Endothelial cell of umbilical vein (primary cell): ENCODE measurements around the gene CNEP1R1. TPM values are rescaled to one million over a fixed set of nuclear protein-coding genes. Genes with fewer than 3 reads are reported as not detected.

ENCODE experiments used
- BruUV-seq: library from RNA; stranded (reverse); fragments of 400-500 nt; replicated peaks from 2 replicates; lab custom pipeline; 2021; lab: Mats Ljungman, UMichigan
- CTCF ChIA-PET: fragments of 300-600, 350-600 bp; sonication (Branson Sonifier 250); formaldehyde crosslinking; loops from one replicate; lab custom pipeline; 2021; ENCODE audit warnings: antibody characterized with exemption, inconsistent platforms; lab: Charles Lee
- POLR2A ChIA-PET: fragments of 300-600, 350-600 bp; sonication (Branson Sonifier 250); formaldehyde crosslinking; loops from one replicate; lab custom pipeline; 2021; ENCODE audit warnings: antibody characterized with exemption, inconsistent platforms; lab: Charles Lee
- DNase-seq: peaks from one replicate; pipeline ENCODE4 v3.0.0-alpha.2; 2011; ENCODE audit warnings: low read depth, low spot score
- FAIRE-seq: peaks from 2 replicates; lab custom pipeline; 2011; peaks lifted over from hg19 to GRCh38; lab: Jason Lieb, UNC
- H2AFZ ChIP-seq: 2 replicates; pipeline ENCODE4 v1.6.0; 2012; ENCODE audit warnings: low read depth, low read length, control low read depth, inconsistent platforms
- H3K27ac ChIP-seq: 2 replicates; pipeline ENCODE4 v1.5.1; 2011; ENCODE audit warnings: low read depth, mild to moderate bottlenecking, control low read depth, low read length, moderate library complexity; ENCODE audit not compliant: insufficient read depth
- H3K27me3 ChIP-seq, 2 experiments: 2 replicates each; pipeline versions ENCODE4 v1.6.0 to v1.6.1; 2011; ENCODE audit warnings: low read length in 2 of 2, mixed read lengths in 1 of 2; ENCODE audit not compliant: control insufficient read depth in 2 of 2, insufficient read depth in 2 of 2
- H3K36me3 ChIP-seq, 2 experiments: 2 replicates in 1 of 2; 3 replicates in 1 of 2; pipeline ENCODE4 v1.5.1; 2011; ENCODE audit warnings: low read length in 2 of 2, mild to moderate bottlenecking in 1 of 2, moderate library complexity in 1 of 2; ENCODE audit not compliant: control insufficient read depth in 2 of 2, insufficient read depth in 2 of 2; ENCODE audit errors: extremely low read depth in 1 of 2
- H3K4me1 ChIP-seq: 3 replicates; pipeline ENCODE4 v1.5.1; 2011; ENCODE audit warnings: mild to moderate bottlenecking, low read length; ENCODE audit not compliant: control insufficient read depth, insufficient read depth; ENCODE audit errors: extremely low read depth
- H3K4me2 ChIP-seq: 2 replicates; pipeline ENCODE4 v1.6.1; 2011; ENCODE audit warnings: low read length, control low read depth, mixed read lengths; ENCODE audit not compliant: insufficient read depth
- H3K4me3 ChIP-seq, 3 experiments: fragments of 200-600 bp in 1 of 3; sonication (generic), shearing (Covaris generic) in 1 of 3; replicated peaks in 1 of 3; 2 replicates each; pipeline ENCODE4 v1.5.1; 2011 to 2016; ENCODE audit warnings: control low read depth in 3 of 3, low read length in 3 of 3, mild to moderate bottlenecking in 2 of 3, inconsistent platforms in 1 of 3, low read depth in 1 of 3, moderate library complexity in 1 of 3; ENCODE audit not compliant: insufficient read depth in 1 of 3
- H3K79me2 ChIP-seq: 2 replicates; pipeline ENCODE4 v1.6.0; 2012; ENCODE audit warnings: low read length, inconsistent platforms; ENCODE audit not compliant: control insufficient read depth, insufficient read depth
- H3K9ac ChIP-seq: replicated peaks from 2 replicates; pipeline ENCODE3; 2011; ENCODE audit warnings: low read length, control low read depth; ENCODE audit not compliant: insufficient read depth; ENCODE audit errors: extremely low read depth
- H3K9me1 ChIP-seq: replicated peaks from 3 replicates; pipeline ENCODE4 v1.6.0; 2011; ENCODE audit warnings: mild to moderate bottlenecking, low read length; ENCODE audit not compliant: control insufficient read depth, insufficient read depth; ENCODE audit errors: extremely low read depth
- H3K9me3 ChIP-seq: replicated peaks from 2 replicates; pipeline ENCODE4 v1.5.1; 2012; ENCODE audit warnings: low read length, inconsistent platforms; ENCODE audit not compliant: control insufficient read depth, insufficient read depth
- H4K20me1 ChIP-seq: replicated peaks from 2 replicates; pipeline ENCODE3; 2011; ENCODE audit warnings: mild to moderate bottlenecking, low read length; ENCODE audit not compliant: control insufficient read depth, insufficient read depth; ENCODE audit errors: extremely low read depth
- EZH2 ChIP-seq: IDR thresholded peaks from 2 replicates; pipeline ENCODE4 v1.6.1; 2012; ENCODE audit warnings: borderline replicate concordance, low read depth, mild to moderate bottlenecking, moderate library complexity, low read length, inconsistent platforms; ENCODE audit not compliant: severe bottlenecking
- FOS ChIP-seq: IDR thresholded peaks from 2 replicates; pipeline ENCODE4 v1.6.1; 2011; ENCODE audit warnings: mild to moderate bottlenecking, low read length, moderate library complexity, borderline replicate concordance; ENCODE audit not compliant: insufficient read depth
- GATA2 ChIP-seq: IDR thresholded peaks from 2 replicates; pipeline ENCODE4 v1.7.0; 2011; ENCODE audit warnings: low read depth, mild to moderate bottlenecking, moderate library complexity, mixed read lengths, low read length; ENCODE audit not compliant: insufficient read length, insufficient read depth
- JUN ChIP-seq: IDR thresholded peaks from 2 replicates; pipeline ENCODE4 v1.6.1; 2011; ENCODE audit warnings: borderline replicate concordance, low read depth; ENCODE audit not compliant: insufficient read length, insufficient read depth
- MYC ChIP-seq: IDR thresholded peaks from one replicate; pipeline ENCODE4 v1.6.1; 2011; ENCODE audit warnings: mild to moderate bottlenecking, low read depth, low read length
- POLR2A ChIP-seq: IDR thresholded peaks from 2 replicates; pipeline ENCODE4 v1.6.1; 2012; ENCODE audit warnings: low read depth, mild to moderate bottlenecking, control low read depth, low read length
- POLR2AphosphoS5 ChIP-seq: IDR thresholded peaks from 2 replicates; pipeline ENCODE4 v1.6.1; 2012; ENCODE audit warnings: low read depth, mild to moderate bottlenecking, control low read depth, low read length, moderate library complexity; ENCODE audit not compliant: insufficient read depth
- dilution Hi-C: fragments of 300-500 bp; cut with MboI; formaldehyde crosslinking; loops from one replicate; pipeline ENCODE4 v1.15.0; 2019; ENCODE audit warnings: low sequenced_read_pairs; ENCODE audit not compliant: extremely low pct_ligation_motif_present
- intact Hi-C: fragments of 100-400 bp; cut with micrococcal nuclease; formaldehyde crosslinking; loops from one replicate; pipeline ENCODE4 v1.10.0; 2022
- polyA plus RNA-seq, 4 experiments: library from polyadenylated mRNA; depleted of rRNA in 3 of 4; stranded (reverse) in 3 of 4; unstranded in 1 of 4; fragments of >200 nt; gene quantifications; 2 replicates each; pipeline versions ENCODE4 v1.2.1 to v1.2.3, GENCODE V29; 2011 to 2012; ENCODE audit warnings: missing spikeins in 1 of 4
- total RNA-seq: library from RNA; stranded (reverse); gene quantifications from 2 replicates; pipeline ENCODE4 v1.2.3, GENCODE V29; 2021
- TF ChIP-seq, protein P1 (sequence below), 2 donors: IDR thresholded peaks; 1 replicate in 1 of 2; 2 replicates in 1 of 2; pipeline ENCODE4 v1.5.1; 2011; ENCODE audit warnings: low read length in 2 of 2, mild to moderate bottlenecking in 2 of 2, moderate library complexity in 2 of 2, control low read depth in 1 of 2, inconsistent platforms in 1 of 2, low read depth in 1 of 2; ENCODE audit not compliant: insufficient read depth in 1 of 2; ENCODE audit errors: extremely low read depth in 1 of 2
- TF ChIP-seq, protein P2 (sequence below): IDR thresholded peaks from 2 replicates; pipeline ENCODE4 v1.6.1; 2011; ENCODE audit not compliant: insufficient read depth, insufficient read length

The CNEP1R1 gene
- total and polyA plus RNA-seq, 2 donors (not counting 3 experiments of a cell fraction or from before 2014, with no cell fraction given), result 15.3 to 23.2 TPM

- Histone ChIP-seq H3K4me3 (no peak overlapping the region), H3K79me2 (no peaks in the 10 kb centered on the region), H2AFZ (no peak overlapping the region), H3K36me3 (no peaks in the 10 kb centered on the region), H3K27me3 (no peaks in the 10 kb centered on the region), H3K4me1 (no peaks in the 10 kb centered on the region), H3K9ac (no peak overlapping the region), H3K9me3 (no peaks in the 10 kb centered on the region), H3K9me1 (no peaks in the 10 kb centered on the region), H3K27ac (no peak overlapping the region), H3K4me2 (no peak overlapping the region), H4K20me1 (no peaks in the 10 kb centered on the region)
- FAIRE-seq (no peak), DNase-seq (no peak)
- BruUV-seq, result no TSS peak
- intact Hi-C loops, result no loop called here
- ChIA-PET CTCF (no interaction called here), POLR2A (no interaction called here)
- TF ChIP-seq POLR2AphosphoS5 (no peak), MYC (no peak), JUN (no peak), POLR2A (no peak), FOS (no peak), GATA2 (no peak), EZH2 (no peak)
- TF ChIP-seq, protein P1, sequence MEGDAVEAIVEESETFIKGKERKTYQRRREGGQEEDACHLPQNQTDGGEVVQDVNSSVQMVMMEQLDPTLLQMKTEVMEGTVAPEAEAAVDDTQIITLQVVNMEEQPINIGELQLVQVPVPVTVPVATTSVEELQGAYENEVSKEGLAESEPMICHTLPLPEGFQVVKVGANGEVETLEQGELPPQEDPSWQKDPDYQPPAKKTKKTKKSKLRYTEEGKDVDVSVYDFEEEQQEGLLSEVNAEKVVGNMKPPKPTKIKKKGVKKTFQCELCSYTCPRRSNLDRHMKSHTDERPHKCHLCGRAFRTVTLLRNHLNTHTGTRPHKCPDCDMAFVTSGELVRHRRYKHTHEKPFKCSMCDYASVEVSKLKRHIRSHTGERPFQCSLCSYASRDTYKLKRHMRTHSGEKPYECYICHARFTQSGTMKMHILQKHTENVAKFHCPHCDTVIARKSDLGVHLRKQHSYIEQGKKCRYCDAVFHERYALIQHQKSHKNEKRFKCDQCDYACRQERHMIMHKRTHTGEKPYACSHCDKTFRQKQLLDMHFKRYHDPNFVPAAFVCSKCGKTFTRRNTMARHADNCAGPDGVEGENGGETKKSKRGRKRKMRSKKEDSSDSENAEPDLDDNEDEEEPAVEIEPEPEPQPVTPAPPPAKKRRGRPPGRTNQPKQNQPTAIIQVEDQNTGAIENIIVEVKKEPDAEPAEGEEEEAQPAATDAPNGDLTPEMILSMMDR (IDR thresholded peaks at IDR 0.05; ENCODE audit: extremely low read depth in 1 of 2, insufficient read depth in 1 of 2, low read depth in 1 of 2, low read length in 2 of 2), result no peak
- TF ChIP-seq, protein P2, sequence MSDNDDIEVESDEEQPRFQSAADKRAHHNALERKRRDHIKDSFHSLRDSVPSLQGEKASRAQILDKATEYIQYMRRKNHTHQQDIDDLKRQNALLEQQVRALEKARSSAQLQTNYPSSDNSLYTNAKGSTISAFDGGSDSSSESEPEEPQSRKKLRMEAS, result no peak
- dilution Hi-C loops, result no loop called here
Measured at GRCh38 chr16:49978569-49979326, 46.3 kb upstream of the CNEP1R1 start.
